Neural progenitor cell (in vitro differentiated cells): Measurements from ENCODE around the gene FGL2.

Experiments used
- CTCF ChIP-seq: fragments of 200-600 bp; sonication (generic); IDR thresholded peaks from 2 replicates; pipeline ENCODE4 v1.5.1; 2017; ENCODE audit warnings: antibody characterized with exemption, mild to moderate bottlenecking
- EZH2 ChIP-seq: fragments of 200-600 bp; sonication (generic); IDR thresholded peaks from 2 replicates; pipeline ENCODE4 v1.6.1; 2017; ENCODE audit warnings: antibody characterized with exemption, mild to moderate bottlenecking, moderate library complexity
- EZH2phosphoT487 ChIP-seq: fragments of 200-600 bp; sonication (generic); IDR thresholded peaks from 2 replicates; pipeline ENCODE4 v1.6.1; 2017; ENCODE audit warnings: antibody characterized with exemption

GRCh38 chr7:77232467-77232866 lies 32.8 kb upstream of the FGL2 start:
- TF ChIP-seq CTCF (no peak), EZH2 (no peak), EZH2phosphoT487 (no peak)
